Heart right ventricle (tissue), 16 donors: ENCODE measurements around the gene GARNL3. TPM values are rescaled to one million over a fixed set of nuclear protein-coding genes. Genes with fewer than 3 reads are reported as not detected.

Experiments
- ATAC-seq, 8 donors: fragments of 200-7000 bp; cut with Tn5 transposase; one replicate each; pipeline ENCODE4 v1.9.1; 2020; ENCODE audit warnings: mild to moderate bottlenecking in 8 of 8, moderate library complexity in 8 of 8, moderate number of reproducible peaks in 1 of 8
- DNase-seq, 2 donors: peaks; one replicate each; pipeline ENCODE4 v3.0.0-alpha.2; 2020
- H3K27ac ChIP-seq, 10 donors: fragments of 200-600 bp; sonication (generic) in 2 of 10; one replicate each; pipeline versions ENCODE4 v1.5.0 to v1.8.0; 2020 to 2022; ENCODE audit warnings: mild to moderate bottlenecking in 3 of 10
- H3K27me3 ChIP-seq, 7 donors: fragments of 200-600 bp; one replicate each; pipeline ENCODE4 v1.8.0; 2021 to 2022; ENCODE audit warnings: mild to moderate bottlenecking in 2 of 7
- H3K36me3 ChIP-seq, 9 donors: fragments of 200-600 bp; sonication (generic) in 1 of 9; one replicate each; pipeline versions ENCODE4 v1.5.0 to v1.8.0; 2020 to 2022; ENCODE audit warnings: mild to moderate bottlenecking in 2 of 9
- H3K4me1 ChIP-seq, 9 donors: fragments of 200-600 bp; sonication (generic) in 1 of 9; one replicate each; pipeline versions ENCODE4 v1.5.0 to v1.8.0; 2020 to 2022; ENCODE audit warnings: mild to moderate bottlenecking in 4 of 9
- H3K4me3 ChIP-seq, 10 donors: fragments of 200-600 bp; sonication (generic) in 2 of 10; one replicate each; pipeline versions ENCODE4 v1.5.0 to v1.8.0; 2020 to 2022; ENCODE audit warnings: mild to moderate bottlenecking in 7 of 10, moderate library complexity in 2 of 10
- H3K9me3 ChIP-seq, 11 donors: fragments of 200-600 bp in 10 of 11; sonication (generic) in 2 of 11; one replicate each; pipeline versions ENCODE4 v1.5.0 to v1.8.0; 2013 to 2022; ENCODE audit warnings: mild to moderate bottlenecking in 2 of 11, control low read depth in 1 of 11, moderate library complexity in 1 of 11
- WGBS, 2 donors: extraction: QIAGEN DNeasy Blood & Tissue Kit; methylation state at CpG; one replicate each; pipeline ENCODE4 v1.1.7; 2013; ENCODE audit warnings: inconsistent platforms in 1 of 2; 5-methylcytosine and 5-hydroxymethylcytosine counted together
- intact Hi-C, 10 donors: fragments of 100-400 bp; cut with DNase I; formaldehyde crosslinking; loops; one replicate each; pipeline versions ENCODE4 v1.11.1 to v1.14.2; 2022
- polyA plus RNA-seq, 2 donors: library from polyadenylated mRNA; stranded (reverse); fragments of 200-250 nt; gene quantifications; one replicate each; pipeline ENCODE4 v1.2.3, GENCODE V29; 2013
- total RNA-seq, 10 donors: library from RNA; stranded (reverse); fragmentation: NEBNext Ultra II Directional in 3 of 10; extraction: Animal tissue kit (Norgen Biotek cat#: 25700) in 3 of 10; gene quantifications; one replicate each; pipeline versions ENCODE4 v1.2.1 to v1.2.4, GENCODE V29; 2021 to 2023
- TF ChIP-seq, protein P1 (sequence below), 9 donors: fragments of 200-600 bp; sonication (generic) in 2 of 9; IDR thresholded peaks; one replicate each; pipeline versions ENCODE4 v1.5.0 to v1.8.0; 2021 to 2022; ENCODE audit warnings: antibody characterized with exemption in 9 of 9, mild to moderate bottlenecking in 5 of 9, moderate library complexity in 1 of 9
- donor health status: Arrhythmogenic right ventricular cardiomyopathy.
- donor health status: ischemic (EF 13 %, LVEDD 7.1; RV severe dilation, severe dysfunction).
- donor health status: healthy with polysubstance abuse.
- donor health status: DM: no; HTN: yes; CAD: no.
- donor health status: DM: no; HTN: no; CAD: no.
- donor health status: ischemic (EF 25% LVEDD 6.9; RV normal size, moderate dysfunction).
- donor health status: ischemic (EF 25% LVEDD 5.7; RV mildly dilated, moderate dysfunction).
- donor health status: healthy.
- donor health status: DM: yes; HTN: yes; CAD: no.
- donor health status: Ischemic cardiomyopathy.
- donor health status: ischemic (EF 35%, LVEDD 5.7; RV mildly dilated, moderate dysfunction).
- donor health status: nonischemic (EF 11% LVEDD 7.7; RV severe dilation, severe dysfunction).
- donor health status: DM: yes; HTN: yes; CAD: no.
- donor health status: PGD.
- donor health status: ischemic (EF 29% LVEDD 5.4; RV normal size, mild dysfunction).
- donor health status: nonischemic (EF 23%, LVEDD 6.1; RV moderate dilation, normal function).

The GARNL3 gene
- total and polyA plus RNA-seq, 12 donors, result 3.3 to 53.1 (median 28.3) TPM

DNA sequence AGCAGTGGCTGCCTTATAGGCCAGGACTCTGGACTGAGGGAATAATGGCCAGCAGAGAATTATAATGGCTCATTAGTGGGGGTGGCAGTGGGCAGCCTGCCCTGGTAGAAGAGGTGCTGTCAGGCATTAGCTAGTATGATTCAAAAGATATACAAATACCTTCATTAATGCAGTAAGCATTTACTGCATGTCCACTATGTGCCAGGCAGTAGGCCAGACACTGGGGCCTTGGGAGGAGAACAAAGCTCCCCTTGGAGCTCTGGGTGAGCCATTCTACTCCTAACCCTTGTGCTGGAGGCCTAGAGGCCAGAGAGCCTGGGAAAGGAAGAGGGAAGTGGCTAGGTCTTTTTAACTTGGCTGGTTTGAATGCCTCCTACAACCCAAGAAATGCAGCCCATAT lies 2.0 kb upstream of the GARNL3 start:
- Histone ChIP-seq H3K4me1 (peaks cover 0 to 40% (median 13%) of the 10 kb centered on the region in 9 donors), H3K4me3 (no peak overlapping the region), H3K9me3 (no peaks in the 10 kb centered on the region), H3K27ac (peak overlapping the region in 4 of 10 donors; percentile 64 to 80 (median 78)), H3K36me3 (peaks cover 0 to 6% (median 0%) of the 10 kb centered on the region in 9 donors), H3K27me3 (no peaks in the 10 kb centered on the region)
- TF ChIP-seq, protein P1, sequence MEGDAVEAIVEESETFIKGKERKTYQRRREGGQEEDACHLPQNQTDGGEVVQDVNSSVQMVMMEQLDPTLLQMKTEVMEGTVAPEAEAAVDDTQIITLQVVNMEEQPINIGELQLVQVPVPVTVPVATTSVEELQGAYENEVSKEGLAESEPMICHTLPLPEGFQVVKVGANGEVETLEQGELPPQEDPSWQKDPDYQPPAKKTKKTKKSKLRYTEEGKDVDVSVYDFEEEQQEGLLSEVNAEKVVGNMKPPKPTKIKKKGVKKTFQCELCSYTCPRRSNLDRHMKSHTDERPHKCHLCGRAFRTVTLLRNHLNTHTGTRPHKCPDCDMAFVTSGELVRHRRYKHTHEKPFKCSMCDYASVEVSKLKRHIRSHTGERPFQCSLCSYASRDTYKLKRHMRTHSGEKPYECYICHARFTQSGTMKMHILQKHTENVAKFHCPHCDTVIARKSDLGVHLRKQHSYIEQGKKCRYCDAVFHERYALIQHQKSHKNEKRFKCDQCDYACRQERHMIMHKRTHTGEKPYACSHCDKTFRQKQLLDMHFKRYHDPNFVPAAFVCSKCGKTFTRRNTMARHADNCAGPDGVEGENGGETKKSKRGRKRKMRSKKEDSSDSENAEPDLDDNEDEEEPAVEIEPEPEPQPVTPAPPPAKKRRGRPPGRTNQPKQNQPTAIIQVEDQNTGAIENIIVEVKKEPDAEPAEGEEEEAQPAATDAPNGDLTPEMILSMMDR (IDR thresholded peaks at IDR 0.05), result no peak
- peak in 1 of 8 donors; percentile 3 for ATAC-seq
- no peak for DNase-seq
- intact Hi-C loops, result no loop called here

DNA sequence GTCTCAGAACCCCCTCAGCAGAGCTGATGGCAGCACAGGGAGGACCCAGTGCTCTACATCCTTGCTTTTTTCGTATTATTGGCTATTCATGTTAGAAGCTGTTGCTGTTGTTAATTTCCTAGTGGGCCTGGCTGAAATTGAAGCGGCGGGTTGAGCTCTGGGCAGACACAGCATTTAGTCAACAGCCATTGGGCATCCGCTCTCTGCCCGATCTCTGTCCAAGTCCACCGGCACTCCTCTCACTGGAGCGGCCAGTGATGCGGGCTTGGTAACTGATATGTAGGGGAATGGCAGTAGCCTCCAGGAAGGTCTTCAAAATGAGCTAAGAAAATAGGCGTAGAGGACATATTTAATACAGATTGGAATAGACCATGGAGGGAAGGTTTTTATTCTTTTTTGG lies 1.3 kb upstream of the GARNL3 start:
- peaks cover 0 to 6% (median 0%) of the 10 kb centered on the region in 9 donors for H3K36me3 ChIP-seq
- H3K27ac ChIP-seq, result peak overlapping the region in 5 of 10 donors; percentile 11 to 80 (median 76)
- DNase-seq, result no peak
- H3K9me3 ChIP-seq, result no peaks in the 10 kb centered on the region
- 87 to 92% methylated on average over 9 of the region's 9 CpGs for WGBS, 2 donors
- H3K4me1 ChIP-seq, result peaks cover 0 to 46% (median 16%) of the 10 kb centered on the region in 9 donors
- ATAC-seq, result no peak
- no peaks in the 10 kb centered on the region for H3K27me3 ChIP-seq
- intact Hi-C loops, result no loop called here
- H3K4me3 ChIP-seq, result no peak overlapping the region
- TF ChIP-seq, protein P1 (IDR thresholded peaks at IDR 0.05), result no peak

DNA sequence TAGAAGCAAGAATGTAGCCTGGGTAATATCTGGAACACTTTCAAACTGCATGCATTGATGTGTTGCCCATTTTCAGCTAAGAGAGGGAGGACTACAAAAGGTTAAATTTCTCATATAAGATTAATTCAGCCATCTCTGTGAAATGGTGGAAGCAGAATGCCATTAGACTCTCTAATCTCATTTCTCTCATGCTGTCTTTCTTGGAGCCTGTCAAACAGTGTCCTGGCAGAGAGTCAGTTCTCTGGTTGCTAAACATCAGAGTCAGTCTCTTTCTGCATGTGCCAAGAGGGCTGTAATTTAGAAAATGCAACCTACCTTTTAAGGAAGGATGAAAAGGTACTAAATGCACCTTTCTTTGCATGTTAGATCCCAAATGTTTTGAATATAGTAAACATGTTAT lies 910 bp upstream of the GARNL3 start:
- peak in 6 of 8 donors; percentile 50 to 83 (median 74) for ATAC-seq

DNA sequence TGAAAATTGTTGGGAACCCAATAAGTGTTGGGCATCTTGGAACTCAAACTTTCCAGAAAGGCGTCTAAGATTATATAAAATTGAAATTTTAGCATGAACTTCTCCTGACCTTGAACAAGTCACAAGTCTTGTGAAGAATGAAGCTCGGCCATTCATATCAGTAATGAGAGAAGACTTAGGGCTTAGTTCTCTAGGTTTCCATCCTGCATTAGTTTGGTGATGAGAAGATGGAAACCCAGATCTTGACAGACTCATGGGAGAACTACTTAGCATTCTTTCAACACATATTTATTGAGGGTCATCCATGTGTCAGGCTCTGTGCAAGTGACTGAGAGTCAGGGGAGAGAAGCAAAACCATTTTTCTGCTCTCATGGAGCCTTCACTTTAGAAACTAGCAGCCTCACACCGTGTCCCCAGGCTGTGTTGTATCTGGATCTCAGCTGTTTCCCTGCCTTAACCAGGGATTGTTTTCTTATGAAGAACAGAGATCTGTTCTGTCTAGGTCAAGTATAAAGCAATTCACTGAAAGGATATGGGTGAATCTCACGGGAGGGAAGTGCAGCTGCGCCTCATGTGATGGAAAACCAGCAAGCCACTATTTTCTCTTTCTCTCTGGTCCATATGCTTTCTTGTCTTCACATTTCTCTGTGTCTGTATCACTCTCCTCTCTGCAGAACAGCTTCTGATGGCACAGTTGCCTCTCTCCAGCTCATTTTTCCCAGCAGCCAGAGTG lies 3.4 kb downstream of the GARNL3 start:
- Histone ChIP-seq H3K4me3 (no peak overlapping the region), H3K36me3 (peaks cover 0 to 5% (median 0%) of the 10 kb centered on the region in 9 donors), H3K9me3 (no peaks in the 10 kb centered on the region), H3K27me3 (no peaks in the 10 kb centered on the region), H3K27ac (peak overlapping the region in 7 of 10 donors; percentile 6 to 52 (median 19)), H3K4me1 (peaks cover 0 to 29% (median 10%) of the 10 kb centered on the region in 9 donors)
- ATAC-seq (peak in 3 of 8 donors; percentile 7 to 27 (median 12)), DNase-seq (no peak)
- WGBS, 2 donors, result 52 to 63% methylated on average over 5 of the region's 5 CpGs
- intact Hi-C loops, result no loop called here
- TF ChIP-seq, protein P1 (IDR thresholded peaks at IDR 0.05), result no peak

More for the DNA sequence above, 910 bp upstream of the GARNL3 start:
- Histone ChIP-seq H3K9me3 (no peaks in the 10 kb centered on the region), H3K27ac (peak overlapping the region in 6 of 10 donors; percentile 63 to 80 (median 72)), H3K36me3 (peaks cover 0 to 6% (median 0%) of the 10 kb centered on the region in 9 donors), H3K4me1 (peaks cover 0 to 47% (median 21%) of the 10 kb centered on the region in 9 donors), H3K4me3 (peak overlapping the region in 6 of 10 donors; percentile 25 to 49 (median 44)), H3K27me3 (no peaks in the 10 kb centered on the region)
- intact Hi-C loops, result no loop called here
- TF ChIP-seq, protein P1 (IDR thresholded peaks at IDR 0.05), result no peak
- peak in 1 of 2 donors; percentile 50 for DNase-seq
